Thymus (tissue), 11 donors: ENCODE results near the gene GNG8. TPM values are rescaled to one million over a fixed set of nuclear protein-coding genes. Genes with fewer than 3 reads are reported as not detected.
A peak's percentile ranks its signal among the peaks of the same experiment; 100 is the strongest.

Experiments
- DNase-seq, 9 donors: peaks; one replicate each; pipeline ENCODE4 v3.0.0-alpha.2; 2013; ENCODE audit warnings: low spot score in 9 of 9, low read depth in 6 of 9, missing footprints in 1 of 9
- H3K27ac ChIP-seq, 2 donors: one replicate each; pipeline ENCODE4 v1.5.1; 2013; ENCODE audit warnings: control low read depth in 1 of 2, low read depth in 1 of 2, low read length in 1 of 2, mild to moderate bottlenecking in 1 of 2, moderate library complexity in 1 of 2
- H3K27me3 ChIP-seq, 2 donors: one replicate each; pipeline ENCODE4 v1.5.1; 2013; ENCODE audit warnings: low read length in 1 of 2; ENCODE audit not compliant: control insufficient read depth in 2 of 2, insufficient read depth in 1 of 2
- H3K36me3 ChIP-seq, 2 donors: one replicate each; pipeline ENCODE4 v1.5.1; 2013; ENCODE audit warnings: low read length in 1 of 2, mild to moderate bottlenecking in 1 of 2, moderate library complexity in 1 of 2; ENCODE audit not compliant: control insufficient read depth in 2 of 2, insufficient read depth in 2 of 2
- H3K4me1 ChIP-seq, 2 donors: one replicate each; pipeline ENCODE4 v1.5.1; 2013; ENCODE audit warnings: low read length in 2 of 2; ENCODE audit not compliant: control insufficient read depth in 2 of 2, insufficient read depth in 2 of 2
- H3K4me3 ChIP-seq, 2 donors: one replicate each; pipeline ENCODE4 v1.5.1; 2013; ENCODE audit warnings: low read length in 2 of 2, control low read depth in 1 of 2, mild to moderate bottlenecking in 1 of 2
- H3K9me3 ChIP-seq, 2 donors: one replicate each; pipeline ENCODE4 v1.5.1; 2013; ENCODE audit warnings: low read length in 1 of 2, mild to moderate bottlenecking in 1 of 2; ENCODE audit not compliant: control insufficient read depth in 2 of 2, insufficient read depth in 1 of 2
- WGBS: extraction: QIAGEN DNeasy Blood & Tissue Kit; methylation state at CpG from one replicate; pipeline ENCODE4 v1.1.7; 2013; 5-methylcytosine and 5-hydroxymethylcytosine counted together
- polyA plus RNA-seq: library from polyadenylated mRNA; stranded (reverse); fragments of 200-250 nt; gene quantifications from one replicate; pipeline ENCODE4 v1.2.3, GENCODE V29; 2013
- total RNA-seq: library from RNA; stranded (reverse); fragments of 120-200 nt; gene quantifications from one replicate; pipeline ENCODE4 v1.2.4, GENCODE V29; 2013
- donor health status: healthy.

Gene GNG8
- total and polyA plus RNA-seq, 2 donors: 3.8 TPM; not detected in 1

DNA sequence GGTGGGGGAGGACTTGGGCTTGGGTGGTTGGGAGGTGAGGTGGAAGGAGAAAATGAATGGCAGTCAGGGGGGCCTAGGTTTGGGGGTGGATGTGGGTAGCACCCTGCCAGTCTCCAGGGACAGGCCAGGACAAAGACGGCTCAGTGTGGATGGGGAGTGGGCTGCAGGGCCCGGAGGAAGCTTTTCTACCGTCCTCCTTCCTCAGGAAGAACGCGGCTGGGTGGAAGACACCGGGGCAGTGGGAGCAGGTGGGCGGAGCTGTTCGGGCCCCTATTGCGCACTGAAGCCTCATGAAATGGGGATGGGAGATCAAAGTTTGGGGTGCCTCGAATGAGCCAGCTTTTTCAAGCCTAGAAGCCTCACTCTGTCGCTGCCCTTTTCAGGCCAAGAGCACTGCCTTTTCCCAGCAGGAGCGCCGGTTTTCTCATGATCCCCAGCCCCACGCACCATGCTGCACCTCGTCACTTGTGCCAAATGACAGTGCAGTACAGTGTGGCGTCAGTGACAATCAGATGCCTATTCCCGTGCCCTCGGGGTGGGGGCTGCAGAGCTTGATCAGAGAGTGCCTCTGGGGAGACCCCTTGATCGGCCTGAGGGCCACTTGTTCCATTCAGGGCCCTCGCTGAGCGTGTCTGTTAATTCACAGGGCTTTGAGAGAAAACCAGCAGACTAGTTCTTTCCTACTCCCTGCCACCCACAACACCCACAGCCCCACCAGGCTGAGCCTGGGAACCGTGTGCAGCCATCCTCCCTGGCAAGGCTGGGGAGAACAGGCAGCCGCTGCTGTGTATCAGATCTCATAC, 33.4 kb downstream of the GNG8 start:
- Histone ChIP-seq H3K4me3 (peak overlapping the region; percentile 89 to 97), H3K4me1 (peaks cover 14 to 30% of the 10 kb centered on the region in 2 donors)
- WGBS: 35% methylated on average over 23 of the region's 23 CpGs

DNA sequence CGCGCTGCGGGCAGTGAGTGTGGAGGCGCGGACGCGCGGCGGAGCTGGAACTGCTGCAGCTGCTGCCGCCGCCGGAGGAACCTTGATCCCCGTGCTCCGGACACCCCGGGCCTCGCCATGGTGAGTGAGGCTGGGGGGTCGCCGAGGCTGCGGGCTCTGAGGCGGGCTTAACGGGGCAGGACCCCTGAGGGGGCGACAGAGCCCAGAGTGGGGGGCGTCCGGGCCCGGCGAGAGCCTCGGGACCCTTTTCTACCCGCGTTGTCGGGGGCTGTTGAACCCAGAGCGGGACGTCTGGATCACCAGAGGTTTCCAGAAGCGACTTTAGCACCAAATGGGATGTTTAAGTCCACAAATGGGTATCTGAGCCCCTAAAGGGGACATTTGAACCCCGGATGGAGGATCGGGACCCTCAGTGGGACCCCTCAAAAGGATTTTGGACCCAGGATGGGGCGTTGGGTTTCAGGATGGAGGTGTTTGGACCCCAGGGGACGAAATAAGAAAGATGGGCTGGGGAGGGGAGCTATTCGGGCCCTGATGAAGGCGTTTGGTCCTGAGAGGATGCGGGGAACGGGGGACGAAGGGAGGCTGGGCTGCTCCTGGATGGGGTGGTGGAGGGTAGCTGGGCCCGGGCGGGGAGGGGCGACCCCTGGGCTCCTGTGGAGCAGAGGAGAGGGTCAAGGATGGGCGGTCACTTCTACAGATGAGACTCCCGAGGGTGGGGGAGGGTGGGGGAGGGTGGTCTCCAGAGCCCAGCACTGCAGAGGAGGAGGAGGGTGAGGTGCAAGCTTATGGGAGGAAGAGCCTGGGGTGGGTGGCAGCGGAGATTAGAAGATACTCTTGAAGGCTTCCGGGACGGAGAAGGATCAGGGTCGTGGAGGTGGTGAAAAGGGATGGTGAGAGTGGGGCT, 34.4 kb downstream of the GNG8 start, which contains the start of gene CALM3:
Gene CALM3 (plus strand): TSS at position 13 of the 907 bp plus-strand sequence. CDS start 105 bp downstream, at position 118.
- H3K36me3 ChIP-seq: peaks cover 19 to 34% of the 10 kb centered on the region in 2 donors
- peak within 1 kb of the TSS; percentile 89 to 97 for H3K4me3 ChIP-seq
- peak in 1 of 9 donors; percentile 40 for DNase-seq
- H3K27ac ChIP-seq: peak within 1 kb of the TSS; percentile 94 to 99
- H3K4me1 ChIP-seq: peaks cover 14 to 30% of the 10 kb centered on the region in 2 donors
- under 1% methylated on average over 51 of the region's 51 CpGs for WGBS
- H3K9me3 ChIP-seq: peaks cover 0 to 17% of the 10 kb centered on the region in 2 donors
- H3K27me3 ChIP-seq: no peaks in the 10 kb centered on the region

More for the DNA sequence above, 33.4 kb downstream of the GNG8 start:
- Histone ChIP-seq H3K27ac (peak overlapping the region; percentile 53 to 55), H3K27me3 (no peaks in the 10 kb centered on the region), H3K9me3 (peaks cover 0 to 17% of the 10 kb centered on the region in 2 donors), H3K36me3 (peaks cover 29 to 44% of the 10 kb centered on the region in 2 donors)
- DNase-seq: no peak

DNA sequence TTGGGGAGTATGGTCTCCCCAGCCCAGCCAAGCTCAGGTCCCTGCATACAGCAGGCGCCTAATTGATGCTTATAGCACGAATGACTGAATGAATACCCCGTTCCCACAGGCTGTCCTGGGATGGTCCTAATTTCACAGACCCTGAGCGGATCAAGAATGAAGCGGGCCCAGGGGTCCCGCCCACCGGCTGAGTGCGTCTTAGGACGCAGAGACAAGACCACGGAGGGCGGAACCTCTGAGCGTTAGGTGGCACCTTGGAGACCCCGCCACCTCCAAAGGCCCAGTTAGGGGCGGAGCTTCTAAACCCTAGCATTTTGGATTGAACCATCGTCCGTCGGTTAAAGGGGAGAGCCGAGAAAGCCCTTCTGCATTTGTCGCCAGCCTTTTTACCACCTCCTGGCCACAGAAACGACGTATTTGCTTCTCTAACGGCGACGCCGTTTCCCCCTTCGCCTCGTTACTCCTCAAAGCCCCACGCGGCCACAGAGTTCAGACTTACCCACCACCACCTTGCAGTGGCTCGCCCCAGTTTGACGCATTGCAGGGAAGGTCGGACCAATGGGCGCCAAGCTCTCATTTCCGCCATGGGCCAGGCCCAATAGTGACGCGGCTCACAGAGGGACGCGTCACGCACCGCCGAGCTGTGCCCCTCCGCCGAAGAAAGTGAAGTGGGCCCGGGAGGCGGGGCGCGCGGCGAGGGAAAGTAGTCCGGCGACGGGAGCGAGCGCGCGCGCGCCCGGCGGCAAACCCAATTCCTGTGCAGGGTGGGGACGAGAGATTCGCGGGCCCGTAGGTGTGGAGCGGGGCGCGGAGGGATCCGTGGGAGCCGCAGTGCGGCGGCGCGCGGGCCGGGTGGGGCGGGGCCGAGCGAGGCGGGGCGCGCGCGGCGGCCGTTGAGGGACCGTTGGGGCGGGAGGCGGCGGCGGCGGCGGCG, 35.4 kb downstream of the GNG8 start:
- peak overlapping the region; percentile 89 to 97 for H3K4me3 ChIP-seq
- no peaks in the 10 kb centered on the region for H3K27me3 ChIP-seq
- peak; percentile 97 to 100 (median 99) for DNase-seq
- 1% methylated on average over 93 of the region's 93 CpGs for WGBS
- peak overlapping the region; percentile 91 to 99 for H3K27ac ChIP-seq
- peaks cover 0 to 17% of the 10 kb centered on the region in 2 donors for H3K9me3 ChIP-seq
- H3K4me1 ChIP-seq: peaks cover 14 to 30% of the 10 kb centered on the region in 2 donors
- H3K36me3 ChIP-seq: peaks cover 9 to 25% of the 10 kb centered on the region in 2 donors

DNA sequence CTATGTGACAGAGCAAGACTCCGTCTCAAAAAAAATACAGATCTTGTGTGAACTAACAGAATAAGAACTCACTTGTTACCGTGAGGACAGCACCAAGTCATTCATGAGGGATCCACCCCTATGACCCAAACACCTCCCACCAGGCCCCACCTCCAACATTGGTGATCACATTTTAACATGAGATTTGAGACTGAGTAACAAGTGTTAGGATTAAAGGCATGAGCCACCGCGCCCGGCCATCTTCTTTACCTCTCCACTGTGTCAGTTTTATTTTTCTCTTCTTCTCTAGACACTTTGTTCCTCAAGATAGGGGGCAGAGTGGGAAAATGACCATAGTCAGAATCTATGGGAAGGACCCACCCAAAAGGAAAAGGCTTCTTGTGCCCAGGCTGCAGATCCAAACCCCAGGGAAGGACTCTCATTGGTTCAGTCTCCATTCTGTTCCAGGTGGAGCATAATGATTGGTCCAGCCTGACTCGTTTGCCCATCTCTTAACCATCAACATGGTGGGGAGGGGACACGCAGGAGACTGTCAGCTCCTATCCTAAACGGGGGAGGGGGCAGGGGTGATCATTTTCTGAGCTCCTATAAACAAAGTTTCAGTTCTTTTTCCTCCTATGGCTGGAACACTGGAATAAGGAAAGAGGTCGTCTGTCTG, 36.2 kb downstream of the GNG8 start:
- WGBS: 74% methylated on average over 9 of the region's 9 CpGs
- Histone ChIP-seq H3K36me3 (peaks cover 1 to 16% of the 10 kb centered on the region in 2 donors), H3K4me1 (peaks cover 14 to 30% of the 10 kb centered on the region in 2 donors), H3K27ac (peak overlapping the region; percentile 91 to 99), H3K9me3 (peaks cover 0 to 17% of the 10 kb centered on the region in 2 donors), H3K4me3 (peak overlapping the region; percentile 38 to 97), H3K27me3 (no peaks in the 10 kb centered on the region)
- DNase-seq: no peak

DNA sequence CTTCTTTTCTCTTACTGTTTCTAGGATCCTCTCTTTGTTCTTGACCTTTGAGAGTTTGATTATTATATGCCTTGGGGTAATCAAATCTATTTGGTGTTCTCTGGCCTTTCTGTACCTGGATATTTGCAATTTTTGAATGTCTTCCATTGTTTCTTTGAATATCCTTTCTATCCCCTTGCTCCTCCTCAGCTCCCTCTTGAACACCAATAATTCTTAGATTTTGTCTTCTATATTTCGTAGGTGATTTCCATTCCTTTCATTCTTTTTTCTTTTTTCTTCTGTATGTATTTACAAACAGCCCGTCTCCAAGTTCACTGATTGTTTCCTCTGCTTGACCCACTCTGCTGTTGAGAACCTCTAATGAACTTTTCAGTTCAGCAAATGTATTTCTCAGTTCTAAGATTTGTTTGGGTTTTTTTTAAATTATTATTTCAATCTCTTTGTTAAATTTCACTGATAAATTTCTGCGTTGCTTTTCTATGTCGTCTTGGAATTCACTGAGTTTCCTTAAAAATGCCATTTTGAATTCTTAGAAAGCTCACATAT, 37.6 kb downstream of the GNG8 start:
- Histone ChIP-seq H3K27ac (no peak overlapping the region), H3K4me3 (no peak overlapping the region), H3K9me3 (peaks cover 0 to 17% of the 10 kb centered on the region in 2 donors), H3K36me3 (peaks cover 0 to 5% of the 10 kb centered on the region in 2 donors), H3K27me3 (no peaks in the 10 kb centered on the region), H3K4me1 (peaks cover 14 to 23% of the 10 kb centered on the region in 2 donors)
- WGBS: 97% methylated on average over 4 of the region's 4 CpGs
- no peak for DNase-seq

DNA sequence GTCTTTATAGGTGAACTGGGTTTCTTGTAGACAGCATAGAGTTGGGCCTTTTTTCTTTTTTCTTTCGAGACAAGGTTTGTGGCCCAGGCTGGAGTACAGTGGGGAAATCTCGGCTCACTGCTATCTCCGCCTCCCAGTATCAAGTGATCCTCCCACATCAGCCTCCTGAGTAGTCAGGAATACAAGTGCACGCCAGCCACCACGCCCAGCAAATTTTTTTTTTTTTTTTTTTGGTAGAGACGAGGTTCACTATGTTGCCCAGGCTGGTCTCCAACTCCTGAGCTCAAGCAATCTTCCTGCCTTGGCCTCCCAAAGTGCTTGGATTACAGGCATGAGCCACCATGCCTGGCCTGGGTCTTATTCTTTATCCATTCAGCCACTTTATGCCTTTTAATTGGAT, 40.0 kb downstream of the GNG8 start:
- H3K27me3 ChIP-seq: no peaks in the 10 kb centered on the region
- no peaks in the 10 kb centered on the region for H3K36me3 ChIP-seq
- WGBS: over 99% methylated on average over 6 of the region's 6 CpGs
- peaks cover 0 to 7% of the 10 kb centered on the region in 2 donors for H3K4me1 ChIP-seq
- H3K4me3 ChIP-seq: no peak overlapping the region
- DNase-seq: no peak
- peaks cover 0 to 17% of the 10 kb centered on the region in 2 donors for H3K9me3 ChIP-seq
- H3K27ac ChIP-seq: no peak overlapping the region

DNA sequence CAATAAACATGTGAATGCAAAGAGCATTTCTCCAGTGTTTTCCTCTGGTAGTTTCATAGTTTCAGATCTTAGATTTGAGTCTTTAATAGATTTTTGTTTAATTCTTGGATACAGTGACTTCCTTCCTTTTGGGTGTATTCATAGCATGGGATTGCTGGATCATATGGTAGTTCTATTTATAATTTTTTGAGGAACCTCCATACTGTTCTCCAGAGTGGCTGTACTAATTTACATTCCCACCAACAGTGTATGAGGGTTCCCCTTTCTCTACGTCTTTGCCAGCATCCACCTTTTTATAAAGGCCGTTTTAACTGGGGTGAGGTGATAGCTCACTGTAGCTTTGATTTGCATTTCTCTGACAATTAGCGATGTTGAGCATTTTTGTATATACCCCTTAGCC, 44.1 kb downstream of the GNG8 start:
- Histone ChIP-seq H3K4me1 (no peaks in the 10 kb centered on the region), H3K36me3 (no peaks in the 10 kb centered on the region), H3K27ac (no peak overlapping the region), H3K4me3 (no peak overlapping the region), H3K9me3 (no peaks in the 10 kb centered on the region), H3K27me3 (no peaks in the 10 kb centered on the region)
- DNase-seq: no peak
- whole genome bisulfite sequencing: 73% methylated on average over 3 of the region's 3 CpGs

DNA sequence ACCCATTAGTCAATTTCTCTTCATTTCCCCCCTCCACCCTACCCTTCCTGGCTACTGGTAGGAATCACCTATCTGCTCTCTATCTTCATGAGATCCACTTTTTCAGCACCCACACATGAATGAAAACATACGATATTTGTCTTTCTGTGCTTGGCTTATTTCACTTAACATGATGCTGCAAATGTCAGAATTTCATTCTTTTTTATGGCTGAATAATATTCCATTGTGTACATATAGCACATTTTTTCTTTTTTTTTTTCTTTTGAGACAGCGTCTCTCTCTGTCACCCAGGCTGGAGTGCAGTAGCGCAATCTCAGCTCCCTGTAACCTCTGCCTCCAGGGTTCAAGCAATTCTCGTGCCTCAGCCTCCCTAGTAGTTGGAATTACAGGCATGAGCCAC, 44.7 kb downstream of the GNG8 start:
- no peaks in the 10 kb centered on the region for H3K9me3 ChIP-seq
- H3K27ac ChIP-seq: no peak overlapping the region
- 98% methylated on average over 4 of the region's 4 CpGs for WGBS
- H3K27me3 ChIP-seq: no peaks in the 10 kb centered on the region
- H3K4me3 ChIP-seq: no peak overlapping the region
- no peak for DNase-seq
- no peaks in the 10 kb centered on the region for H3K36me3 ChIP-seq
- no peaks in the 10 kb centered on the region for H3K4me1 ChIP-seq
